HepG2 (cell line): ENCODE results near the gene NDUFS1. TPM values are rescaled to one million over a fixed set of nuclear protein-coding genes. Genes with fewer than 3 reads are reported as not detected.

Experiments
- CBX2 ChIP-seq, 2 experiments: fragments of 200-600 bp in 1 of 2; sonication (generic); formaldehyde crosslinking in 1 of 2; IDR thresholded peaks; 2 replicates each; pipeline versions ENCODE4 v1.7.0 to v1.8.1; 2018 to 2022; ENCODE audit warnings: low read depth in 2 of 2, low read length in 1 of 2, mild to moderate bottlenecking in 1 of 2, missing genetic modification reagents in 1 of 2
- FOXP4 ChIP-seq: sonication (generic); formaldehyde crosslinking; IDR thresholded peaks from 2 replicates; pipeline ENCODE4 v1.4.0; 2020; ENCODE audit warnings: missing genetic modification reagents
- HCFC1 ChIP-seq: fragments of 150-350 bp; IDR thresholded peaks from 2 replicates; pipeline ENCODE4 v1.6.1; 2014; ENCODE audit warnings: low read depth, low read length
- HOXA5 ChIP-seq: sonication (generic); formaldehyde crosslinking; IDR thresholded peaks from 2 replicates; pipeline ENCODE4 v1.4.0; 2020; ENCODE audit warnings: missing genetic modification reagents
- JUND ChIP-seq: sonication (generic); formaldehyde crosslinking; IDR thresholded peaks from 2 replicates; pipeline ENCODE4 v1.8.0; 2022; ENCODE audit warnings: mild to moderate bottlenecking, missing genetic modification reagents
- LBX2 ChIP-seq: sonication (generic); formaldehyde crosslinking; IDR thresholded peaks from 2 replicates; pipeline ENCODE4 v1.5.0; 2020; ENCODE audit warnings: missing genetic modification reagents, mild to moderate bottlenecking, borderline replicate concordance
- REPIN1 ChIP-seq: sonication (generic); formaldehyde crosslinking; IDR thresholded peaks from 2 replicates; pipeline ENCODE4 v1.8.0; 2022; ENCODE audit warnings: missing genetic modification reagents, low read depth, mild to moderate bottlenecking, borderline replicate concordance
- SNAPC2 ChIP-seq: sonication (generic); formaldehyde crosslinking; IDR thresholded peaks from 2 replicates; pipeline ENCODE4 v1.8.1; 2022; ENCODE audit warnings: mild to moderate bottlenecking, missing genetic modification reagents
- SPEN ChIP-seq: sonication (generic); formaldehyde crosslinking; IDR thresholded peaks from 2 replicates; pipeline ENCODE4 v1.5.1; 2020; ENCODE audit warnings: low read depth, mild to moderate bottlenecking, missing genetic modification reagents
- STAG1 ChIP-seq: sonication (generic); formaldehyde crosslinking; IDR thresholded peaks from 2 replicates; pipeline ENCODE4 v1.4.0; 2020; ENCODE audit warnings: missing genetic modification reagents
- TSC22D2 ChIP-seq: sonication (generic); formaldehyde crosslinking; IDR thresholded peaks from 2 replicates; pipeline ENCODE4 v1.5.1; 2020; ENCODE audit warnings: missing genetic modification reagents, mild to moderate bottlenecking, borderline replicate concordance
- ZBTB3 ChIP-seq: sonication (generic); formaldehyde crosslinking; IDR thresholded peaks from 2 replicates; pipeline ENCODE4 v1.4.0; 2020; ENCODE audit warnings: low read depth, mild to moderate bottlenecking, moderate library complexity, missing genetic modification reagents, borderline replicate concordance
- ZBTB7B ChIP-seq: sonication (generic); formaldehyde crosslinking; IDR thresholded peaks from 2 replicates; pipeline ENCODE4 v1.4.0; 2020; ENCODE audit warnings: missing genetic modification reagents
- ZNF124 ChIP-seq: sonication (generic); formaldehyde crosslinking; IDR thresholded peaks from 2 replicates; pipeline ENCODE4 v1.4.0; 2020; ENCODE audit warnings: missing genetic modification reagents
- ZNF230 ChIP-seq: sonication (generic); formaldehyde crosslinking; IDR thresholded peaks from 2 replicates; pipeline ENCODE4 v1.4.0; 2020; ENCODE audit warnings: mild to moderate bottlenecking, missing genetic modification reagents
- ZNF275 ChIP-seq: sonication (generic); formaldehyde crosslinking; IDR thresholded peaks from 2 replicates; pipeline ENCODE4 v1.8.0; 2022; ENCODE audit warnings: missing genetic modification reagents, mild to moderate bottlenecking, inconsistent platforms, borderline replicate concordance
- ZNF543 ChIP-seq: sonication (generic); formaldehyde crosslinking; IDR thresholded peaks from 2 replicates; pipeline ENCODE4 v1.4.0; 2020; ENCODE audit warnings: mild to moderate bottlenecking, missing genetic modification reagents
- ZNF576 ChIP-seq: sonication (generic); formaldehyde crosslinking; IDR thresholded peaks from 2 replicates; pipeline ENCODE4 v1.4.0; 2020; ENCODE audit warnings: mild to moderate bottlenecking, missing genetic modification reagents
- ZNF770 ChIP-seq: sonication (generic); formaldehyde crosslinking; IDR thresholded peaks from 2 replicates; pipeline ENCODE4 v1.5.0; 2020; ENCODE audit warnings: mild to moderate bottlenecking, missing genetic modification reagents
- ZNF772 ChIP-seq: sonication (generic); formaldehyde crosslinking; IDR thresholded peaks from 2 replicates; pipeline ENCODE4 v1.5.0; 2020; ENCODE audit warnings: mild to moderate bottlenecking, missing genetic modification reagents
- ZNF776 ChIP-seq: sonication (generic); formaldehyde crosslinking; IDR thresholded peaks from 2 replicates; pipeline ENCODE4 v1.4.0; 2020; ENCODE audit warnings: mild to moderate bottlenecking, missing genetic modification reagents
- ZSCAN12 ChIP-seq: sonication (generic); formaldehyde crosslinking; IDR thresholded peaks from 2 replicates; pipeline ENCODE4 v1.9.0; 2021; ENCODE audit warnings: mild to moderate bottlenecking, missing genetic modification reagents
- ZSCAN20 ChIP-seq: sonication (generic); formaldehyde crosslinking; IDR thresholded peaks from 2 replicates; pipeline ENCODE4 v1.4.0; 2020; ENCODE audit warnings: missing genetic modification reagents, mild to moderate bottlenecking, borderline replicate concordance
- polyA plus RNA-seq, 8 experiments: library from polyadenylated mRNA; depleted of rRNA in 3 of 8; stranded (reverse) in 7 of 8; unstranded in 1 of 8; fragments of >200 nt; fragmentation: Illumina TruSeq in 4 of 8; extraction: Trizol in 4 of 8; gene quantifications; 2 replicates each; pipeline versions ENCODE4 v1.2.1 to v1.2.3, GENCODE V29; 2011 to 2016; ENCODE audit warnings: low read depth in 4 of 8, missing spikeins in 1 of 8, mixed read lengths in 1 of 8; ENCODE audit not compliant: insufficient read depth in 1 of 8
- total RNA-seq, 5 experiments: library from RNA; depleted of rRNA; stranded (reverse); fragments of >200 nt; fragmentation: Illumina TruSeq; extraction: Trizol; gene quantifications; 2 replicates each; pipeline ENCODE4 v1.2.3, GENCODE V29; 2016; ENCODE audit warnings: low read depth in 1 of 5

NDUFS1 gene
- total and polyA plus RNA-seq, 2 of the 13 experiments (the other 11 are each of a cell fraction or from before 2014, with no cell fraction given): 139 to 242 TPM

- TF ChIP-seq ZSCAN12 (CRISPR knock-in tag): no peak
- peak; percentile 88; the same call in 1 of the 2 replicates for TF ChIP-seq SPEN (CRISPR knock-in tag)
- peak; percentile 71; the same call in 1 of the 2 replicates for TF ChIP-seq ZNF124
- TF ChIP-seq ZNF770 (CRISPR knock-in tag): peak; percentile 34
- TF ChIP-seq ZNF776 (CRISPR knock-in tag): no peak
- no peak for TF ChIP-seq JUND (CRISPR knock-in tag)
- TF ChIP-seq ZNF230 (CRISPR knock-in tag): peak; percentile 82; the same call in 1 of the 2 replicates
- no peak for TF ChIP-seq LBX2 (CRISPR knock-in tag)
- TF ChIP-seq ZNF275 (CRISPR knock-in tag): no peak
- no peak for TF ChIP-seq ZBTB7B (CRISPR knock-in tag)
- 0 out of 2 replicates have a peak, but pooled peaks have one; percentile 9 for TF ChIP-seq ZSCAN20 (CRISPR knock-in tag)
- TF ChIP-seq CBX2 (IDR thresholded peaks at IDR 0.05; ENCODE audit: low read depth, low read length): no peak
- no peak for TF ChIP-seq CBX2 (CRISPR knock-in tag; IDR thresholded peaks at IDR 0.05; ENCODE audit: low read depth)
- TF ChIP-seq HOXA5 (CRISPR knock-in tag): peak; percentile 78
- TF ChIP-seq HCFC1: 0 out of 2 replicates have a peak, but pooled peaks have one; percentile 10
- TF ChIP-seq REPIN1 (CRISPR knock-in tag): peak; percentile 73; the same call in 1 of the 2 replicates
- no peak; the same call in none of the 2 replicates for TF ChIP-seq ZNF772 (CRISPR knock-in tag)
- 0 out of 2 replicates have a peak, but pooled peaks have one; percentile 41 for TF ChIP-seq FOXP4 (CRISPR knock-in tag)
- TF ChIP-seq TSC22D2: peak; percentile 11; the same call in 1 of the 2 replicates
- 0 out of 2 replicates have a peak, but pooled peaks have one; percentile 5 for TF ChIP-seq STAG1
- TF ChIP-seq ZNF576 (CRISPR knock-in tag): no peak
- TF ChIP-seq ZNF543: 0 out of 2 replicates have a peak, but pooled peaks have one; percentile 30
- peak; percentile 72; the same call in 1 of the 2 replicates for TF ChIP-seq ZBTB3 (CRISPR knock-in tag)
- peak; percentile 85; the same call in 1 of the 2 replicates for TF ChIP-seq SNAPC2 (CRISPR knock-in tag)
These were observed 73.3 kb downstream of the NDUFS1 start, which contains the start of gene INO80D (continued) for GRCh38 chr2:206085742-206086445.
